ENCODE measurements around the gene CPAMD8. TPM values are rescaled to one million over a fixed set of nuclear protein-coding genes. Genes with fewer than 3 reads are reported as not detected.

The CPAMD8 gene
- total and polyA plus RNA-seq, 9 of the 15 experiments (the other 6 are each of a cell fraction or from before 2014, with no cell fraction given): 0.20 to 2.1 (median 1.3) TPM

DNA sequence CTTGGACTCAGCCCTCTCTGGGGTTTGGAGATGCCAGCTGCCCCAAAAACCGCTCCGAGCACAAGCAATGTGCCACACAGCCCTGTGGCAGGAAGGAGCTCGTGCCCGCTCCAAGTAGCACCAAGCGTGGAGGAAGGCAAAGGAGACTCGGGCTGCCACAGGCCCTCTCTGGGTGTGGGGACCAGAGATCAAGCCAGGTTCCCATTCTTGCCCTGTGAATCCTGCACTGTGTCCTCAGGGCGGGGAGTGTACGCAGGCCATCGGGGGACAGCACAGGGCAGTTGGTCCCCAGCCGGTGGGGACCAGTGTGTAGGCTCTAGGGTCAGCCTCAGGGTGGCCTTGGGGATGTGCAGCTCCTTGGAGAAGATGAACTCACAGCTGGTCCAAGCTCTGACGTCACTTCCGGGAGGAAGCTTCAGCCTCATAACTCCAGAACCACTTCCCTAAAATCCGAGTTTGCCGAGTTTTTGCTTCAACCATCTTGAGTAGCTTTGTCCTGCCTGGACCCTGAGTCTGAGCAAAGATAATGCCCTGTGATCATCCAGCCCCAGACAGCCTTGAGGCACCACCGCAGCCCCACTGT lies 9.3 kb upstream of the CPAMD8 start (continued):
- TF ChIP-seq, protein P1, sequence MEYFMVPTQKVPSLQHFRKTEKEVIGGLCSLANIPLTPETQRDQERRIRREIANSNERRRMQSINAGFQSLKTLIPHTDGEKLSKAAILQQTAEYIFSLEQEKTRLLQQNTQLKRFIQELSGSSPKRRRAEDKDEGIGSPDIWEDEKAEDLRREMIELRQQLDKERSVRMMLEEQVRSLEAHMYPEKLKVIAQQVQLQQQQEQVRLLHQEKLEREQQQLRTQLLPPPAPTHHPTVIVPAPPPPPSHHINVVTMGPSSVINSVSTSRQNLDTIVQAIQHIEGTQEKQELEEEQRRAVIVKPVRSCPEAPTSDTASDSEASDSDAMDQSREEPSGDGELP (CRISPR knock-in tag; IDR thresholded peaks at IDR 0.05; ENCODE audit: borderline replicate concordance): peak; percentile 90
- TF ChIP-seq, protein P2, sequence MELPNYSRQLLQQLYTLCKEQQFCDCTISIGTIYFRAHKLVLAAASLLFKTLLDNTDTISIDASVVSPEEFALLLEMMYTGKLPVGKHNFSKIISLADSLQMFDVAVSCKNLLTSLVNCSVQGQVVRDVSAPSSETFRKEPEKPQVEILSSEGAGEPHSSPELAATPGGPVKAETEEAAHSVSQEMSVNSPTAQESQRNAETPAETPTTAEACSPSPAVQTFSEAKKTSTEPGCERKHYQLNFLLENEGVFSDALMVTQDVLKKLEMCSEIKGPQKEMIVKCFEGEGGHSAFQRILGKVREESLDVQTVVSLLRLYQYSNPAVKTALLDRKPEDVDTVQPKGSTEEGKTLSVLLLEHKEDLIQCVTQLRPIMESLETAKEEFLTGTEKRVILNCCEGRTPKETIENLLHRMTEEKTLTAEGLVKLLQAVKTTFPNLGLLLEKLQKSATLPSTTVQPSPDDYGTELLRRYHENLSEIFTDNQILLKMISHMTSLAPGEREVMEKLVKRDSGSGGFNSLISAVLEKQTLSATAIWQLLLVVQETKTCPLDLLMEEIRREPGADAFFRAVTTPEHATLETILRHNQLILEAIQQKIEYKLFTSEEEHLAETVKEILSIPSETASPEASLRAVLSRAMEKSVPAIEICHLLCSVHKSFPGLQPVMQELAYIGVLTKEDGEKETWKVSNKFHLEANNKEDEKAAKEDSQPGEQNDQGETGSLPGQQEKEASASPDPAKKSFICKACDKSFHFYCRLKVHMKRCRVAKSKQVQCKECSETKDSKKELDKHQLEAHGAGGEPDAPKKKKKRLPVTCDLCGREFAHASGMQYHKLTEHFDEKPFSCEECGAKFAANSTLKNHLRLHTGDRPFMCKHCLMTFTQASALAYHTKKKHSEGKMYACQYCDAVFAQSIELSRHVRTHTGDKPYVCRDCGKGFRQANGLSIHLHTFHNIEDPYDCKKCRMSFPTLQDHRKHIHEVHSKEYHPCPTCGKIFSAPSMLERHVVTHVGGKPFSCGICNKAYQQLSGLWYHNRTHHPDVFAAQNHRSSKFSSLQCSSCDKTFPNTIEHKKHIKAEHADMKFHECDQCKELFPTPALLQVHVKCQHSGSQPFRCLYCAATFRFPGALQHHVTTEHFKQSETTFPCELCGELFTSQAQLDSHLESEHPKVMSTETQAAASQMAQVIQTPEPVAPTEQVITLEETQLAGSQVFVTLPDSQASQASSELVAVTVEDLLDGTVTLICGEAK (IDR thresholded peaks at IDR 0.05): peak; percentile 80
- TF ChIP-seq, protein P2 (CRISPR knock-in tag; IDR thresholded peaks at IDR 0.05): no peak
- TF ChIP-seq, protein P3, sequence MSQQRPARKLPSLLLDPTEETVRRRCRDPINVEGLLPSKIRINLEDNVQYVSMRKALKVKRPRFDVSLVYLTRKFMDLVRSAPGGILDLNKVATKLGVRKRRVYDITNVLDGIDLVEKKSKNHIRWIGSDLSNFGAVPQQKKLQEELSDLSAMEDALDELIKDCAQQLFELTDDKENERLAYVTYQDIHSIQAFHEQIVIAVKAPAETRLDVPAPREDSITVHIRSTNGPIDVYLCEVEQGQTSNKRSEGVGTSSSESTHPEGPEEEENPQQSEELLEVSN (IDR thresholded peaks at IDR 0.05; ENCODE audit: borderline replicate concordance in 1 of 2, extremely low read depth in 1 of 2, insufficient read depth in 1 of 2, insufficient read length in 1 of 2, low read depth in 1 of 2, low read length in 1 of 2, poor library complexity in 1 of 2, severe bottlenecking in 1 of 2): no peak
- TF ChIP-seq ETV1 (tag; conservative IDR thresholded peaks at IDR 0.05; ENCODE audit: low read depth): peak; percentile 54; the same call in 1 of the 2 replicates
- peak; percentile 62; the same call in 1 of the 2 replicates for TF ChIP-seq JUND (IDR thresholded peaks at IDR 0.05; ENCODE audit: borderline replicate concordance, low read depth, low read length)
- 0 out of 3 replicates have a peak, but pooled peaks have one; percentile 48 for TF ChIP-seq JUND (tag; IDR thresholded peaks at IDR 0.05; ENCODE audit: borderline replicate concordance, low read depth, low read length)
- peak; percentile 92 for TF ChIP-seq CREM (IDR thresholded peaks at IDR 0.05; ENCODE audit: low read depth)
- TF ChIP-seq TAF9B (IDR thresholded peaks at IDR 0.05; ENCODE audit: partially characterized antibody): no peak
- TF ChIP-seq HCFC1 (IDR thresholded peaks at IDR 0.05; ENCODE audit: low read depth, low read length): 0 out of 2 replicates have a peak, but pooled peaks have one; percentile 11
- TF ChIP-seq SPI1 (IDR thresholded peaks at IDR 0.05; ENCODE audit: borderline replicate concordance, low read depth, low read length): peak; percentile 97
- no peak for TF ChIP-seq CBX1 (IDR thresholded peaks at IDR 0.05; ENCODE audit: low read depth)
- TF ChIP-seq, protein P4, sequence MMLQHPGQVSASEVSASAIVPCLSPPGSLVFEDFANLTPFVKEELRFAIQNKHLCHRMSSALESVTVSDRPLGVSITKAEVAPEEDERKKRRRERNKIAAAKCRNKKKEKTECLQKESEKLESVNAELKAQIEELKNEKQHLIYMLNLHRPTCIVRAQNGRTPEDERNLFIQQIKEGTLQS (IDR thresholded peaks at IDR 0.05): peak; percentile 73
- TF ChIP-seq, protein P4 (CRISPR knock-in tag; conservative IDR thresholded peaks at IDR 0.05): no peak
- no peak for TF ChIP-seq MED1 (CRISPR knock-in tag; IDR thresholded peaks at IDR 0.05; ENCODE audit: borderline replicate concordance)
- peak; percentile 62 for TF ChIP-seq DACH1 (IDR thresholded peaks at IDR 0.05; ENCODE audit: partially characterized antibody)
